MCF 10A (cell line): ENCODE measurements around the gene NUP98. TPM values are rescaled to one million over a fixed set of nuclear protein-coding genes. Genes with fewer than 3 reads are reported as not detected.
A peak's percentile ranks its signal among the peaks of the same experiment; 100 is the strongest.

Experiments
- BruUV-seq: library from RNA; stranded (reverse); fragments of 400-500 nt; replicated peaks from 2 replicates; lab custom pipeline; 2021; lab: Mats Ljungman, UMichigan
- CTCF ChIA-PET: fragments of 300-600 bp; sonication (Branson Sonifier 250); formaldehyde crosslinking; extraction: SDS; loops from one replicate; lab custom pipeline; 2021; ENCODE audit warnings: antibody characterized with exemption, inconsistent platforms; lab: Yijun Ruan, JAX
- POLR2A ChIA-PET: fragments of 300-600, 350-650 bp; sonication (Branson Sonifier 250); formaldehyde crosslinking; extraction: SDS; loops from one replicate; lab custom pipeline; 2020; ENCODE audit warnings: antibody characterized with exemption, inconsistent platforms; lab: Yijun Ruan, JAX
- DNase-seq: peaks from one replicate; pipeline ENCODE4 v3.0.0-alpha.2; 2018; ENCODE audit not compliant: unreplicated experiment
- H3K27ac Mint-ChIP-seq: one replicate; pipeline ENCODE4 v1.8.0; 2022; ENCODE audit warnings: mild to moderate bottlenecking, low read depth, mixed read lengths; ENCODE audit not compliant: unreplicated experiment
- H3K27me3 Mint-ChIP-seq: one replicate; pipeline ENCODE4 v1.8.0; 2022; ENCODE audit warnings: mixed read lengths; ENCODE audit not compliant: insufficient read depth, unreplicated experiment
- H3K36me3 Mint-ChIP-seq: one replicate; pipeline ENCODE4 v1.8.0; 2022; ENCODE audit warnings: mild to moderate bottlenecking, moderate library complexity, mixed read lengths; ENCODE audit not compliant: insufficient read depth, unreplicated experiment
- H3K4me1 Mint-ChIP-seq: one replicate; pipeline ENCODE4 v1.8.0; 2022; ENCODE audit warnings: mixed read lengths; ENCODE audit not compliant: insufficient read depth, unreplicated experiment
- H3K4me3 Mint-ChIP-seq: one replicate; pipeline ENCODE4 v1.8.0; 2022; ENCODE audit warnings: mild to moderate bottlenecking, moderate library complexity, mixed read lengths; ENCODE audit not compliant: unreplicated experiment
- H3K9me3 Mint-ChIP-seq: one replicate; pipeline ENCODE4 v1.8.0; 2022; ENCODE audit warnings: mixed read lengths; ENCODE audit not compliant: unreplicated experiment
- intact Hi-C: fragments of 100-400 bp; cut with micrococcal nuclease; formaldehyde crosslinking; loops from 2 replicates; pipeline ENCODE4 v1.14.1; 2022
- total RNA-seq: library from RNA; stranded (reverse); gene quantifications from 2 replicates; pipeline ENCODE4 v1.2.3, GENCODE V29; 2022
- TF ChIP-seq, protein P1 (sequence below): fragments of 200-600 bp; IDR thresholded peaks from one replicate; pipeline ENCODE4 v1.8.0; 2022; ENCODE audit warnings: antibody characterized with exemption, mild to moderate bottlenecking; ENCODE audit not compliant: unreplicated experiment

The NUP98 gene
- total RNA-seq, 1 experiment from 2014 or later, result 83.7 TPM

DNA sequence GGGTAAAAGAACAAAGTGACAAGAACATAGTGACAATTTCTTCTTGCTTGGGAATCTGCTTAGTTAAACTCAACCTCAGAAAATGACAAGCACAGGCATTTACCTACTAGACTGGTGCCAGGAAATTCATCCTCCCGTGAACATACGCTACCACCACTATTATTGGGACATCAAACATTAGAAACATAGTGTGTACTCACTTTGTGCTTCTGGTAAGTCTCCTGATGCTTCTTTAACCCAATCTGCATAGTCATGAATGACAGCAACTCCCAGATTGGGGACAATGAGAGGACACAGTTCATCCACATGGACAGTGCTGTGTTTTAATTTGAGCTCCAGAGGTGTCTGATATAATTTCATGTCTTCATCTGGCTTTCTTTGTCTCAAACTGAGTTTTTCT is 96.9 kb downstream of the NUP98 start:
- BruUV-seq, result no TSS peak
- DNase-seq, result no peak
- ChIA-PET CTCF (interaction anchor here (1.4 kb wide), 1 partner anchor 12 kb away, joined by 4 read pairs; no protein-coding TSS in a partner anchor), POLR2A (no interaction called here)
- Mint-ChIP-seq H3K4me3 (no peak overlapping the region), H3K27ac (no peak overlapping the region), H3K9me3 (no peaks in the 10 kb centered on the region), H3K4me1 (peaks cover 9% of the 10 kb centered on the region), H3K27me3 (no peaks in the 10 kb centered on the region), H3K36me3 (peaks cover 100% of the 10 kb centered on the region)
- intact Hi-C loops, result no loop called here
- TF ChIP-seq, protein P1, sequence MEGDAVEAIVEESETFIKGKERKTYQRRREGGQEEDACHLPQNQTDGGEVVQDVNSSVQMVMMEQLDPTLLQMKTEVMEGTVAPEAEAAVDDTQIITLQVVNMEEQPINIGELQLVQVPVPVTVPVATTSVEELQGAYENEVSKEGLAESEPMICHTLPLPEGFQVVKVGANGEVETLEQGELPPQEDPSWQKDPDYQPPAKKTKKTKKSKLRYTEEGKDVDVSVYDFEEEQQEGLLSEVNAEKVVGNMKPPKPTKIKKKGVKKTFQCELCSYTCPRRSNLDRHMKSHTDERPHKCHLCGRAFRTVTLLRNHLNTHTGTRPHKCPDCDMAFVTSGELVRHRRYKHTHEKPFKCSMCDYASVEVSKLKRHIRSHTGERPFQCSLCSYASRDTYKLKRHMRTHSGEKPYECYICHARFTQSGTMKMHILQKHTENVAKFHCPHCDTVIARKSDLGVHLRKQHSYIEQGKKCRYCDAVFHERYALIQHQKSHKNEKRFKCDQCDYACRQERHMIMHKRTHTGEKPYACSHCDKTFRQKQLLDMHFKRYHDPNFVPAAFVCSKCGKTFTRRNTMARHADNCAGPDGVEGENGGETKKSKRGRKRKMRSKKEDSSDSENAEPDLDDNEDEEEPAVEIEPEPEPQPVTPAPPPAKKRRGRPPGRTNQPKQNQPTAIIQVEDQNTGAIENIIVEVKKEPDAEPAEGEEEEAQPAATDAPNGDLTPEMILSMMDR, result no peak

GRCh38 chr11:3686751-3687150 is 110.6 kb downstream of the NUP98 start:
- H3K4me3 Mint-ChIP-seq, result no peak overlapping the region
- H3K27me3 Mint-ChIP-seq, result no peaks in the 10 kb centered on the region
- no peaks in the 10 kb centered on the region for H3K4me1 Mint-ChIP-seq
- no peak for DNase-seq
- POLR2A ChIA-PET, result no interaction called here
- no TSS peak for BruUV-seq
- peaks cover 87% of the 10 kb centered on the region for H3K36me3 Mint-ChIP-seq
- no peaks in the 10 kb centered on the region for H3K9me3 Mint-ChIP-seq
- CTCF ChIA-PET, result no interaction called here
- TF ChIP-seq, protein P1, result no peak
- intact Hi-C loops, result no loop called here
- no peak overlapping the region for H3K27ac Mint-ChIP-seq

DNA sequence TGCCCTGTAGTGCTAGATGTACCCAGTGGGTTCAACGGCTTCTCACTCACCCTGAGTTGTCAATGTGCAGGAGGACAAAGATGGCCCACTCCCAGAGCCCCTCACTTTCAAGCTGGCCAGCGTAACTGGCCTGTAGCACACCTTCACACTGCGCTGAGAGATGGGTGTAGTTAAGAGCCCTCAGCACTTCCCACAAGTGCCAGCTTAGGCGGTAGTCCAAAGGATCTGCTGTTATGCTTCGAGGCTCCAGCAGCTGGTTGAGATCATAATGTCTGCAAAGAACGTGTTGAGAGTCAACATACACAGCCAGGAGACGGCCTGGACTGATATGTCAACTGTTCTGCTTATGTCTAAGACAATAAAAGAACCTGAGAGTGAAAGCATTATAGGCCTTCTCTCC is 111.4 kb downstream of the NUP98 start:
- Mint-ChIP-seq H3K9me3 (no peaks in the 10 kb centered on the region), H3K36me3 (peaks cover 94% of the 10 kb centered on the region), H3K27me3 (no peaks in the 10 kb centered on the region), H3K4me1 (no peaks in the 10 kb centered on the region), H3K27ac (peak overlapping the region; percentile 8), H3K4me3 (no peak overlapping the region)
- no TSS peak for BruUV-seq
- TF ChIP-seq, protein P1, result no peak
- intact Hi-C loops, result no loop called here
- no peak for DNase-seq
- ChIA-PET POLR2A (no interaction called here), CTCF (no interaction called here)

DNA sequence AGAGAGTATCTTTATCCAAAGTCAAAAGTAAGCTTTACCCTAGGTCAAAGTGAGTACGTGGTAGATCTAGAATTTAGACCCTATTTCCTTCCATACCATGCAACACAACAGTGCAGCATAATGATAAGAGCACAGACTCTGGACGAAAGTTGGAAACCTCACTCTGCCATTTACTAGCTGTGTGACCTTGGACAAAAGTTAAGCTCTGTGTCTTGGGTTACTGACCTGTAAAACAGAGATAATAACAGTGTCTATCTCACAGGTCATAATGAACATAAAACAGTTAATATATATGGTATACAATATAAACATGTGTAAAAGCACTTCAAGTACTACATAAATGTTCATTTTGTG is 112.6 kb downstream of the NUP98 start:
- no peaks in the 10 kb centered on the region for H3K4me1 Mint-ChIP-seq
- no peaks in the 10 kb centered on the region for H3K9me3 Mint-ChIP-seq
- H3K36me3 Mint-ChIP-seq, result peaks cover 94% of the 10 kb centered on the region

More for the DNA sequence above, 112.6 kb downstream of the NUP98 start:
- no peak overlapping the region for H3K27ac Mint-ChIP-seq
- no peak for DNase-seq
- no TSS peak for BruUV-seq
- ChIA-PET CTCF (interaction anchor here (0.6 kb wide), 2 partner anchors 29 to 100 kb away, joined by 3 to 5 read pairs; no protein-coding TSS in a partner anchor), POLR2A (interaction anchor here (1.8 kb wide), 1 partner anchor 10 kb away, joined by 6 read pairs; no protein-coding TSS in a partner anchor)
- no peak overlapping the region for H3K4me3 Mint-ChIP-seq
- no peaks in the 10 kb centered on the region for H3K27me3 Mint-ChIP-seq
- intact Hi-C loops, result no loop called here
- TF ChIP-seq, protein P1, result no peak
